Ovary (tissue), 9 donors: Measurements from ENCODE around the gene SSH3. TPM values are rescaled to one million over a fixed set of nuclear protein-coding genes. Genes with fewer than 3 reads are reported as not detected.

Experiments used
- DNase-seq, 5 donors: peaks; one replicate each; pipeline ENCODE4 v3.0.0-alpha.2; 2019 to 2020
- H3K27ac ChIP-seq, 2 donors: fragments of 200-600 bp; one replicate each; pipeline versions ENCODE4 v1.5.1 to v1.8.0; 2019 to 2022
- H3K27me3 ChIP-seq: fragments of 200-600 bp; one replicate; pipeline ENCODE4 v1.8.0; 2022
- H3K36me3 ChIP-seq: fragments of 200-600 bp; sonication (generic); one replicate; pipeline ENCODE4 v1.5.1; 2019
- H3K4me1 ChIP-seq: one replicate; pipeline ENCODE4 v1.8.1; 2013; ENCODE audit warnings: mild to moderate bottlenecking, moderate library complexity; ENCODE audit not compliant: insufficient read depth
- H3K4me3 ChIP-seq: fragments of 200-600 bp; sonication (generic); one replicate; pipeline ENCODE4 v1.5.1; 2017
- H3K9me3 ChIP-seq, 2 donors: fragments of 200-600 bp in 1 of 2; sonication (generic) in 1 of 2; one replicate each; pipeline versions ENCODE4 v1.5.1 to v1.8.1; 2013 to 2019; ENCODE audit warnings: mild to moderate bottlenecking in 1 of 2, moderate library complexity in 1 of 2
- CTCF ChIP-seq, 3 donors: fragments of 450-650 bp in 2 of 3; fragments of 200-600 bp in 1 of 3; IDR thresholded peaks; one replicate each; pipeline versions ENCODE4 v1.5.1 to v1.8.0; 2016 to 2022; ENCODE audit warnings: antibody characterized with exemption in 3 of 3, mild to moderate bottlenecking in 1 of 3
- EP300 ChIP-seq: sonication (generic); formaldehyde crosslinking; IDR thresholded peaks from one replicate; pipeline ENCODE4 v1.6.1; 2017; ENCODE audit warnings: antibody characterized with exemption
- POLR2A ChIP-seq: fragments of 450-650 bp; IDR thresholded peaks from one replicate; pipeline ENCODE4 v1.6.1; 2017; ENCODE audit warnings: antibody characterized with exemption, mild to moderate bottlenecking, moderate library complexity
- WGBS, 3 donors: extraction: QIAGEN DNeasy Blood & Tissue Kit in 1 of 3; methylation state at CpG; one replicate each; pipeline versions ENCODE4 v1.1.5 to v1.1.7; 2013 to 2017; 5-methylcytosine and 5-hydroxymethylcytosine counted together
- intact Hi-C, 4 donors: fragments of 100-400 bp; cut with DNase I; formaldehyde crosslinking; loops; one replicate each; pipeline versions ENCODE4 v1.11.0 to v1.15.1; 2022 to 2023
- polyA plus RNA-seq, 2 donors: library from polyadenylated mRNA; stranded (reverse); fragments of 200-250 nt in 1 of 2; fragments of 350-450 nt in 1 of 2; fragmentation: Illumina TruSeq in 1 of 2; extraction: RNeasy Lipid Tissue Mini Kit (QIAGEN cat#74804) in 1 of 2; gene quantifications; one replicate each; pipeline ENCODE4 v1.2.3, GENCODE V29; 2013 to 2014
- total RNA-seq, 7 donors: library from RNA; depleted of rRNA in 2 of 7; stranded (reverse); fragments of >200 nt in 2 of 7; fragmentation: NEBNext Ultra II Directional in 3 of 7; extraction: Animal tissue kit (Norgen Biotek cat#: 25700) in 3 of 7; gene quantifications; one replicate each; pipeline versions ENCODE4 v1.1.0 to v1.2.4, GENCODE V29; 2016 to 2023
- donor health status: DM: no; HTN: no; CAD: no; lungs with moderate emphysema.
- donor health status: DM: no; HTN: no; CAD: no.
- donor health status: Bipolar disorder and iron deficiency.
- donor health status: DM: yes; HTN: yes; CAD: no.
- donor health status: DM: no; HTN: no; CAD: no.
- donor health status: DM: yes; HTN: yes; CAD: no.

The SSH3 gene
- total and polyA plus RNA-seq, 9 donors: 18.1 to 69.9 (median 43.9) TPM

- Histone ChIP-seq H3K4me3 (peak within 1 kb of the TSS; percentile 89), H3K9me3 (no peaks in the 10 kb centered on the region), H3K36me3 (no peaks in the 10 kb centered on the region), H3K27ac (peak within 1 kb of the TSS; percentile 57 to 96), H3K27me3 (no peaks in the 10 kb centered on the region), H3K4me1 (peaks cover 7% of the 10 kb centered on the region)
- WGBS, 3 donors: 0 to 1% methylated on average over 22 to 56 of the region's 56 CpGs; no CpG with 5 or more reads in 1 of the 3 donors
- no peak for DNase-seq
- intact Hi-C loops: no loop called here
- TF ChIP-seq CTCF (IDR thresholded peaks at IDR 0.05) (no peak), EP300 (no peak), POLR2A (no peak)
Observed at GRCh38 chr11:67289226-67289650, 14.1 kb upstream of the SSH3 start, which contains the start of gene ANKRD13D. ANKRD13D (plus strand) TSS chr11:67289303; CDS start chr11:67289461, 158 bp downstream.

DNA sequence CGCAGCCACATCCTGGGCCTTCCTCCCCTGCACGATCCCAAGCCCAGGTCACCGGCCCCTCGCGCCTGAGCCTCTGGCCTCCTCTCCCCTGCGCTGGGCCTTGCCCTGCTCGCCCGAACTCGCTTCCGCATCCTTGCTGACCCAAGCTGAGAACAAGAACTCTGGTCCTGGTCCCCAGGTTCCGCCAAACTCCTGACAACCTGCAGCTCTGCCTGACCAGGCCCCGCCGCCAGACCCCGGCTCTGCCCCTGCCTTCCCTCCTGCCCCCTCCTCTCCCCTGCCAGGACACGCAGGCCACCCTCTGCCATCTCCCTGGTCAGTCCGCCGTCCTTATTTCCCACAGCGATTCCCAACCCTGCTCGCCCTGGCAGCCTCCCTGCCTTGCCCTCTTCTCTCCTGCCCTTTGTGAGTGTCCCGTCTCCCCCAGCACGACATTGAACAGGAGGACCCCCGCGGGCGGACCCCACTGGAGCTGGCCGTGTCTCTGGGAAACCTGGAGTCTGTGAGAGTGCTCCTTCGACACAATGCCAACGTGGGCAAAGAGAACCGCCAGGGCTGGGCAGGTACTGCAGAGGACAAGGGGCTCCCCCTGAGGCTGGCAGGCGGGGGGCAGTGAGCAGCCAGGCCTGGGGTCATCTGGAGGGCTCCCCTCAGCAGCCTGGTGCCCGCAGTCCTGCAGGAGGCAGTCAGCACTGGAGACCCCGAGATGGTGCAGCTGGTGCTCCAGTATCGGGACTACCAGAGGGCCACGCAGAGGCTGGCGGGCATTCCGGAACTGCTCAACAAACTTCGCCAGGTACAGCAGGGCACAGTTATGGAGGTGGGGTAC, 13.5 kb upstream of the SSH3 start:
- TF ChIP-seq CTCF (IDR thresholded peaks at IDR 0.05): no peak
- TF ChIP-seq POLR2A: no peak
- TF ChIP-seq EP300: no peak
- H3K36me3 ChIP-seq: no peaks in the 10 kb centered on the region
- peak overlapping the region; percentile 89 for H3K4me3 ChIP-seq
- no peaks in the 10 kb centered on the region for H3K9me3 ChIP-seq
- peak overlapping the region; percentile 31 to 96 for H3K27ac ChIP-seq
- H3K27me3 ChIP-seq: no peaks in the 10 kb centered on the region
- 16 to 23% (median 23%) methylated on average over 30 to 36 of the region's 36 CpGs for WGBS, 3 donors
- H3K4me1 ChIP-seq: peaks cover 7% of the 10 kb centered on the region
- intact Hi-C loops: no loop called here
- DNase-seq: peak in 3 of 5 donors; percentile 49 to 67 (median 60)

DNA sequence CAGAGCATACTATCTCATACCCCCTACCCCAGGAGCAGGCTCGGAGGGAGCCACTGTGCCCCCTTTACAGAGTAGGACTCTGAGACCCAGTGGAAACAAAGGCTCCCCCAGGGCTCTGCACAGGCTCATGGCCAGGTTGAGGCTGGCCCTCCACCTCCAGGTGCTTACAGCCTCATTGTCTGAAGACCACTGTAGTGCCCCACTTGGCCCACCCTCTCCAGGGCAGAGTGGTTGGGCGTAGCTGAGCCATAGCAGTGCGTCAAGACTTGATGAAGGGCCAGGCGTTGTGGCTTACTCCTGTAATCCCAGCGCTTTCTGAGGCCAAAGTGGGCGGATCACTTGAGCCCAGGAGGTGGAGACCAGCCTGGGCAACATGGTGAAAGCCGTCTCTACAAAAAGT, 12.5 kb upstream of the SSH3 start:
- Histone ChIP-seq H3K36me3 (no peaks in the 10 kb centered on the region), H3K27ac (no peak overlapping the region), H3K4me1 (peaks cover 7% of the 10 kb centered on the region), H3K9me3 (no peaks in the 10 kb centered on the region), H3K27me3 (no peaks in the 10 kb centered on the region), H3K4me3 (no peak overlapping the region)
- 81 to 85% (median 85%) methylated on average over 7 of the region's 7 CpGs for WGBS, 3 donors
- peak in 2 of 5 donors; percentile 33 to 36 for DNase-seq
- intact Hi-C loops: no loop called here
- TF ChIP-seq CTCF (IDR thresholded peaks at IDR 0.05): no peak
- TF ChIP-seq POLR2A: no peak

- no peak overlapping the region for H3K27ac ChIP-seq
- no peak for TF ChIP-seq EP300
- H3K36me3 ChIP-seq: no peaks in the 10 kb centered on the region
- no peak overlapping the region for H3K4me3 ChIP-seq
- H3K9me3 ChIP-seq: no peaks in the 10 kb centered on the region
- H3K27me3 ChIP-seq: no peaks in the 10 kb centered on the region
- peaks cover 7% of the 10 kb centered on the region for H3K4me1 ChIP-seq
- intact Hi-C loops: no loop called here
- WGBS, 3 donors: 93% methylated on average over 32 to 33 of the region's 33 CpGs
- DNase-seq: peak in 2 of 5 donors; percentile 40 to 42
Observed at GRCh38 chr11:67291481-67292381, 11.6 kb upstream of the SSH3 start.
